ENCODE data around the gene HTR3E.

HTR3E gene

DNA sequence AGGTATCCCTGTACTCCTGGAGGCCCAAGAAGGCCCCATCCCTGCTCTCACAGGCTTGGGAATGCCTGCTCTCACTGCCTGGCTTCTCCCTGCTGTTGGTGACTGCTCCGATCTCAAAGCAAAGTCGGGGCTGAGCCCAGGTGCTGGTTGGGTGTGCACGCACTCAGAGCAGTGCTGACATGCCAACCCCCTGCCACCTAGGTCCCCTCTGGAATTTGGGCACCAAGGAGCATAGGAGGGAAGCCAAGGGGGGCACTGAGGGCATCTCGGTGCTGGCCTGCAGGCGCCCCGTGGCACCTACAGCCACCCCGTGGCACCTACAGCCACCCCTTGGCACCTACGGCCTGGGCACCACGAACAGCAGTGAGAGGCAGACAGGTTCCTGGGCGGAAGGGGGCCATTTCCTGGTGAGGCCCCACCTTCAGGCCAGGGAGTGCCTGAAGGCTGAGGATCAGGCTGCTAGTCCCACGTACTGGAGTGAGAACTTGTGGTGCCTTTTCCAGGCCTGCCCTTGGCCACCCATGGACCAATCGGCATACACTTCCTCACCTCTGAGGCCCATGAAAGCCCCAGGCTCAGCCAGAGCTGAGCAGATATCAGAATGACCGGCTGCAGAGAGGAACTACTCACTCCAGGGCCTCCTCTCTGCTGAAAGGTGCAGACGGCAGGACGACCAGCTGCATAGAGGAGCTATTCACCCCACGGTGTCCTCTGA, 15.6 kb upstream of the HTR3E start:
- Histone ChIP-seq H3K27ac (no peak overlapping the region), H3K4me3 (no peak overlapping the region)
- DNase-seq (ENCODE audit: low spot score) = no peak
- TF ChIP-seq CTCF (IDR thresholded peaks at IDR 0.05) = no peak

DNA sequence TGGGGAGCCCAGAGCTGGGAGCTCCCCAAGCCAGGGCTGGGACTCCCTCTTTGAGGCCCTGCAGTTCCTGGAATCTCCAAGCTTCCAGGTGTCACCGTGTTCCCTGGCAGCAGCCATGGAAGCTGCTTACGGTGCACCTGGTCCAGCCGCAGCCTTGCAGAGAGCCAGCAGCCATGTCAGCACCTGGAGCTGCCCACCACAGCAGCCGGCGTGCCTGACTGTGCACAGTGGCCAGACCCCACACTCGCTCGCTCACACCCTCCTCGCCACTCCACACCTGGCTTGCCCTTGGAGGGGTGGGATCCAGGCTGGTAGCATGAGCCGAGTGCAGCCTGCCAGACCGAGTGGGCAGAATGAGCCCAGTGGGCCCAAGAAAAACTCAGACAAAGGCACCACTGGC, 14.8 kb upstream of the HTR3E start:
- no peak for DNase-seq (ENCODE audit: low spot score)
- TF ChIP-seq CTCF (IDR thresholded peaks at IDR 0.05) = no peak
- Histone ChIP-seq H3K4me3 (no peak overlapping the region), H3K27ac (no peak overlapping the region)

DNA sequence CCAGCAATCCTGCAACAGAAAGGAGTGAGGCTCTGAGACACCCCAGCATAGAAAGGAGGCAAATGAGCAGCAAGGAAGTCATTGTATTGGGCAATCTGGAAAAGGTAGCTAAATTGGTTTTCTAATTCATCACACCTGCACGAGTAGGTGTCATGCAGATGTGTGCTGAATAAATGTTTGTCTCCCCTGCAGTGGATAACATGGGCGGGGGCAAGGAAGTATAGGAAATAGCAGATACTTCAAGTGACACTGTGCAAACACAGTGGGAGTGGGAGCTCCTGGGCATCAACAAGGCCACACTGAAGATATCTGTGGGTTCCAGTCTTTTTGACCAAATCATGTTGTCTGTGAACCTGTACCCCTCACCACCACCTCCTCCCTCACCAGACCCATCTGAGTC, 14.4 kb upstream of the HTR3E start:
- TF ChIP-seq CTCF (IDR thresholded peaks at IDR 0.05) = no peak
- no peak for DNase-seq (ENCODE audit: low spot score)
- H3K4me3 ChIP-seq = no peak overlapping the region
- no peak overlapping the region for H3K27ac ChIP-seq

DNA sequence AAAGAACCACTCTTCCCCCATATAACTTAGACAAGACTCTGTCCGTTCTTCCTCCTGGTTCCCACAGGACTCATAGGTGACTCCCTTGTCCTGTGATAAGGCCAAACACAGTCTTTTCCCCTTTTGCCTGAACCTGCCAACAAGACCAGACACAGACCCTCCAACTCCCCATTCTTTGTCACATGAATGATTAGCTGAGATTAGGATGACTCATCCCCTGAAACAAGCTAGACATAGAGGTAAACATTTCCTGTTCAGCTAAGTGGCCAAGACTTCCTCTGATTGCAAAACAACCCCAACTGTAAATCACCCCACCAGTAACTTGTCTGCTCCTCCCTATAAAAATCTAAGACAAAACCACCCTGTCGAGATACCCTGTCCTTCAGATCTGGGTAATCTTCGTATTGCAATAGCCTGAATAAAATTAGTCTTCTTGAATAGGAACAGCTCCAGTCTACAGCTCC, 11.4 kb upstream of the HTR3E start:
- DNase-seq (ENCODE audit: low spot score) = no peak
- no peak overlapping the region for H3K4me3 ChIP-seq
- H3K27ac ChIP-seq = no peak overlapping the region
- TF ChIP-seq CTCF (IDR thresholded peaks at IDR 0.05) = no peak

GRCh38 chr3:184092199-184092598, 4.7 kb upstream of the HTR3E start:
- no peak for DNase-seq (ENCODE audit: low spot score)

DNA sequence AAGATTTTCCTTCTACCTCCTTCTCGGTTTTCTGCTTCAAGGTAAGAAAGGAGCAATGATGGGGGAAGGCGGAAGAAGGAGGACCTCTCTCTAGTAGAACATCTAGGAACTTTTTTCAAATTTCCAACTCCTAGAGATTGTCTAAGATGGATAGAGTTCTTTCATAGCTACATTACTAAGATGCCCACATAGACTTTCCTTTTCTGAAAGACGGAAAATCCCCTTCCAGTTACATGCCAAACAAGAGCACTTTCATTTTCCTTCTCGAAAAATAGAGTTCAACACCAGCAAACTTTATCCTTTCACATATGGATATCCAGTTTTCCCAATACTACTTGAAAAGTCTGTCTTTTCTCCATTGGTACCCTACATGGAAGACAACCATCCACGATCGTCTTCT, 692 bp downstream of the HTR3E start:
- Histone ChIP-seq H3K27ac (no peak overlapping the region), H3K4me3 (no peak overlapping the region)
- DNase-seq (ENCODE audit: low spot score) = no peak
- TF ChIP-seq CTCF (IDR thresholded peaks at IDR 0.05) = no peak

More at GRCh38 chr3:184092199-184092598, 4.7 kb upstream of the HTR3E start:
- H3K27ac ChIP-seq = no peak overlapping the region
- no peak overlapping the region for H3K4me3 ChIP-seq
- no peak for TF ChIP-seq CTCF (IDR thresholded peaks at IDR 0.05)

Data from coronary artery (tissue), 2 donors.